Measurements from ENCODE around the gene MSL3.

GRCh38 chrX:11740794-11741193 lies 17.2 kb upstream of the MSL3 start:
- TF ChIP-seq CTCF (IDR thresholded peaks at IDR 0.05; ENCODE audit: poor library complexity, severe bottlenecking) = no peak
- TF ChIP-seq EZH2 (IDR thresholded peaks at IDR 0.05; ENCODE audit: borderline replicate concordance, insufficient read depth, low read length, poor library complexity, severe bottlenecking) = no peak
- no peak for TF ChIP-seq POLR2AphosphoS5 (IDR thresholded peaks at IDR 0.05)
- TF ChIP-seq EP300 (conservative IDR thresholded peaks at IDR 0.05; ENCODE audit: poor library complexity, severe bottlenecking) = no peak
- TF ChIP-seq RAD21 (conservative IDR thresholded peaks at IDR 0.05) = no peak

All from neural cell (in vitro differentiated cells).